Calu3 (cell line): ENCODE measurements around the gene HOXD8. TPM values are rescaled to one million over a fixed set of nuclear protein-coding genes. Genes with fewer than 3 reads are reported as not detected.

ENCODE experiments used
- BruUV-seq: library from RNA; stranded (reverse); fragments of 400-500 nt; replicated peaks from 2 replicates; lab custom pipeline; 2021; lab: Mats Ljungman, UMichigan
- CTCF ChIA-PET: fragments of 300-600 bp; sonication (Branson Sonifier 250); formaldehyde crosslinking; loops from one replicate; lab custom pipeline; 2022; ENCODE audit warnings: antibody characterized with exemption; lab: Charles Lee
- DNase-seq: peaks from one replicate; pipeline ENCODE4 v3.0.0; 2022
- H3K27ac Mint-ChIP-seq: one replicate; pipeline ENCODE4 v1.8.0; 2022; ENCODE audit warnings: mixed read lengths; ENCODE audit not compliant: unreplicated experiment
- H3K27me3 Mint-ChIP-seq: one replicate; pipeline ENCODE4 v1.8.0; 2022; ENCODE audit warnings: mixed read lengths; ENCODE audit not compliant: unreplicated experiment
- H3K36me3 Mint-ChIP-seq: one replicate; pipeline ENCODE4 v1.8.0; 2022; ENCODE audit warnings: mild to moderate bottlenecking, moderate library complexity, mixed read lengths; ENCODE audit not compliant: insufficient read depth, unreplicated experiment
- H3K4me1 Mint-ChIP-seq: one replicate; pipeline ENCODE4 v1.8.0; 2022; ENCODE audit warnings: mild to moderate bottlenecking, low read depth, mixed read lengths; ENCODE audit not compliant: unreplicated experiment
- H3K4me3 Mint-ChIP-seq: one replicate; pipeline ENCODE4 v1.8.0; 2022; ENCODE audit warnings: mild to moderate bottlenecking, low read depth, moderate library complexity, mixed read lengths; ENCODE audit not compliant: unreplicated experiment
- H3K9me3 Mint-ChIP-seq: one replicate; pipeline ENCODE4 v1.8.0; 2022; ENCODE audit warnings: low read depth, mixed read lengths; ENCODE audit not compliant: unreplicated experiment
- intact Hi-C: fragments of 100-400 bp; cut with micrococcal nuclease; formaldehyde crosslinking; loops from one replicate; pipeline ENCODE4 v1.10.0; 2022; ENCODE audit not compliant: unreplicated experiment
- total RNA-seq: library from RNA; stranded (reverse); gene quantifications from 2 replicates; pipeline ENCODE4 v1.2.3, GENCODE V29; 2022
- TF ChIP-seq, protein P1 (sequence below): fragments of 200-600 bp; IDR thresholded peaks from one replicate; pipeline ENCODE4 v1.8.0; 2022; ENCODE audit warnings: antibody characterized with exemption; ENCODE audit not compliant: unreplicated experiment

Gene HOXD8
- total RNA-seq, 1 experiment from 2014 or later, result not detected

DNA sequence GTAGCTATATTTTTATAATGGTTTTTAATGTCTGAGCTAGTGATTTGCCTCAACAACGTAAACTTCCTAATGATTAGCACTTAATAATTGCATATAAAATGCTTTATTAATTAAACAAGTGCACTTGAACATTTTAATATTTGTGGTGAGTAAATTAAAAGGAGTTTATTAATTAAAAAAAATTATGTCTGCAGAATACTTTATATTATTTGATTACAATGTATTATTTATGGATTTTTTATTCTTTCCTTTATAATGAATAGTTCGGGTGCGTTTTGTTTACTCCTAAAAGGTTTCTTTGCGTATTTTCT lies 2.3 kb downstream of the HOXD8 start:
- TF ChIP-seq, protein P1, sequence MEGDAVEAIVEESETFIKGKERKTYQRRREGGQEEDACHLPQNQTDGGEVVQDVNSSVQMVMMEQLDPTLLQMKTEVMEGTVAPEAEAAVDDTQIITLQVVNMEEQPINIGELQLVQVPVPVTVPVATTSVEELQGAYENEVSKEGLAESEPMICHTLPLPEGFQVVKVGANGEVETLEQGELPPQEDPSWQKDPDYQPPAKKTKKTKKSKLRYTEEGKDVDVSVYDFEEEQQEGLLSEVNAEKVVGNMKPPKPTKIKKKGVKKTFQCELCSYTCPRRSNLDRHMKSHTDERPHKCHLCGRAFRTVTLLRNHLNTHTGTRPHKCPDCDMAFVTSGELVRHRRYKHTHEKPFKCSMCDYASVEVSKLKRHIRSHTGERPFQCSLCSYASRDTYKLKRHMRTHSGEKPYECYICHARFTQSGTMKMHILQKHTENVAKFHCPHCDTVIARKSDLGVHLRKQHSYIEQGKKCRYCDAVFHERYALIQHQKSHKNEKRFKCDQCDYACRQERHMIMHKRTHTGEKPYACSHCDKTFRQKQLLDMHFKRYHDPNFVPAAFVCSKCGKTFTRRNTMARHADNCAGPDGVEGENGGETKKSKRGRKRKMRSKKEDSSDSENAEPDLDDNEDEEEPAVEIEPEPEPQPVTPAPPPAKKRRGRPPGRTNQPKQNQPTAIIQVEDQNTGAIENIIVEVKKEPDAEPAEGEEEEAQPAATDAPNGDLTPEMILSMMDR, result no peak
- CTCF ChIA-PET, result interaction anchor here (1.2 to 1.7 kb wide), 3 partner anchors 9 to 522 kb away, joined by 4 to 5 read pairs (median 5); no protein-coding TSS in a partner anchor
- no peaks in the 10 kb centered on the region for H3K4me1 Mint-ChIP-seq
- no peak for DNase-seq
- intact Hi-C loops, result no loop called here
- no peaks in the 10 kb centered on the region for H3K9me3 Mint-ChIP-seq
- BruUV-seq, result no TSS peak
- H3K36me3 Mint-ChIP-seq, result no peaks in the 10 kb centered on the region
- no peak overlapping the region for H3K4me3 Mint-ChIP-seq
- H3K27me3 Mint-ChIP-seq, result no peaks in the 10 kb centered on the region
- H3K27ac Mint-ChIP-seq, result no peak overlapping the region

DNA sequence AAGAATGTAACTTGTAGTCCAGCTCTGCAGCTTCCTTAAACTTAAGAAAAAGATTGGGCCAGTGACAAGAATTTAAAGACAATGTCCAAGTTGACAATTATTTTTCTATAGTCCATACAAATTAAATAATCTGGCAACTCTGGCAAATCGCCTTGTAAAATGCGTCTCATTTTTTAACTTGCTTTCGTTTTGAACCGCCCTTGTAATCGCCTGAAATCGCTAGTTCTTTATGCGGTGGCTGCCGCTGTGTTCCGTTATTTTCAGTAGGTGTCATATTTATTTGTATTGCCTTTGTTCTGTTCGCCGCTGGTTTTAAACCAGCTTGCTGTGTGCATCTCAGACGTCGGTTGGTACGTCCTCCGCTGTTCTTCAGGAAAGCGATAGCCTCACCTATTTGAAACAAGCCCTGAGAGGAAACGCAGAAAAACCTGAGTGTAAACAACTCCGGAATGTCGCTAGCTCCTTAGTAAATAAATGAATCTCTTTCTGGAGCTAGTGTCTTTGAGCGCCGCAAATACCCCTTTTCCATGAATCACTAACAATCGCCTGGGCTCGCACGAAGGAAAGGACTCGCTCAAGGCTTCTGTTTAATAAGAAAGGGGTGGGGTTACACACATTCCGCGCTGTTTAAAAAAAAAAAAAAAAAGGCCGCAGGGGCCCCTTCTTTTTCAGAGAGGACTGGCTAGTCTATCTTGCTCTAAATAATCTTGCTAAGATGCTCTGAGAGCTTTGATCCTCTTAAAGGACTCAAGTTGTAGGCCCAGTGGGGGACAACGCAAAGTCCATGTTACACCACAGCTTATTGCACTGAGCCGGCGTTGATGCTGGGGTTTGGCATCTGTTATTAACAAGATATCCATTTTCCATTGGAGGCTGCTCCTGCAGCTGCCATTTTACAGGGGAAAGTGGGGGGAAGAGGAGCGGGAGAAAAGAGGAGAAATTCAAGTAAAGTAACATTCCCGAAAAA lies 3.0 kb downstream of the HOXD8 start:
- intact Hi-C loops, result no loop called here
- Mint-ChIP-seq H3K4me3 (no peak overlapping the region), H3K36me3 (no peaks in the 10 kb centered on the region), H3K4me1 (no peaks in the 10 kb centered on the region), H3K9me3 (no peaks in the 10 kb centered on the region), H3K27ac (no peak overlapping the region), H3K27me3 (no peaks in the 10 kb centered on the region)
- no TSS peak for BruUV-seq
- no peak for DNase-seq
- CTCF ChIA-PET, result interaction anchor here (0.9 to 1.7 kb wide), 4 partner anchors 8 to 532 kb away, joined by 4 to 5 read pairs (median 4); no protein-coding TSS in a partner anchor
- TF ChIP-seq, protein P1, result no peak

DNA sequence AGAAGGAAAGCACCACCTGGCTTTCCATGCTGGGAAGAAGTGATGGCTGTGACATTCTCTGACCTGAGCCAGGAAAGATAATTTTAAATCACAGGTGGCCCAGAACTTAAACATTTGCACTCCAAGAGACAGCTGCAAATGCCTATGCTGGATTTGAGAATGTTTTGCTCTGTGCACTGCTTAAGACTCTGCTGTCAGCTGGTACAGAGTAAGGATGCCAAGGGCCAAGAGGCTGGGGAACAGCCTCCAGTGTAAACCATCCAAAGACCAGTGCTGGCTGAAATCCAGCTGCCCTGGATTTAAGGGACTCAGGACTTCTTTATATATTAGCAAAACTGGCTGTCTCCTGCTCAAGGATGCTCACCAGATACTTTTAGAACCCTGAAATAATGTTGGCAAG lies 3.9 kb downstream of the HOXD8 start:
- CTCF ChIA-PET, result interaction anchor here (0.9 kb wide), 1 partner anchor 531 kb away, joined by 4 read pairs; no protein-coding TSS in a partner anchor
- TF ChIP-seq, protein P1, result no peak
- H3K9me3 Mint-ChIP-seq, result no peaks in the 10 kb centered on the region

DNA sequence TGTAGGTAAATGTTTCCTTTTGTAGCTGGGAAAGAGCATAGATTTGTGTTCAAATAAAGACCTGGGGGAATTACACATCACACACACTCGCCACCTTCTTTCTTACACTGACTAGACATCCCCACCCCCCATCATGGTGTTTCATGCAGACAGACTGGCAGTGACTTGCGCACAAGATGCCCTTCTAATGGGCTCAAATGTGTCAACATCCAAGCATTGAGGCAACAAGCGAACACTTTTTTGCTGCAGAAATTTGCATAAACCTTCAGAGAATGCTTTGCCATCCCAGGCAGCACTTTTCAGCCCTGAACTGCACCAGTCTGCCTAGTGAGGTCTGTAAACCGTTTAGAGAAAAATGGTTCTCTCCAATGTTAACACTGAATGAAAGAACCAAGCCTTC lies 4.5 kb downstream of the HOXD8 start:
- Mint-ChIP-seq H3K36me3 (no peaks in the 10 kb centered on the region), H3K27me3 (no peaks in the 10 kb centered on the region), H3K4me1 (no peaks in the 10 kb centered on the region), H3K9me3 (no peaks in the 10 kb centered on the region), H3K4me3 (no peak overlapping the region), H3K27ac (no peak overlapping the region)
- no TSS peak for BruUV-seq
- intact Hi-C loops, result no loop called here
- DNase-seq, result no peak
- CTCF ChIA-PET, result no interaction called here
- TF ChIP-seq, protein P1, result no peak

More for the DNA sequence above, 3.9 kb downstream of the HOXD8 start:
- Mint-ChIP-seq H3K4me3 (no peak overlapping the region), H3K27me3 (no peaks in the 10 kb centered on the region), H3K36me3 (no peaks in the 10 kb centered on the region), H3K27ac (no peak overlapping the region), H3K4me1 (no peaks in the 10 kb centered on the region)
- DNase-seq, result no peak
- BruUV-seq, result no TSS peak
- intact Hi-C loops, result no loop called here
